HG03457 (cell line): ENCODE measurements around the gene KERA.

Experiments used
- ATAC-seq: cut with Tn5 transposase; IDR thresholded peaks from one replicate; pipeline ENCODE4 v1.9.1; 2021; ENCODE audit warnings: moderate number of reproducible peaks; ENCODE audit not compliant: unreplicated experiment

KERA gene

DNA sequence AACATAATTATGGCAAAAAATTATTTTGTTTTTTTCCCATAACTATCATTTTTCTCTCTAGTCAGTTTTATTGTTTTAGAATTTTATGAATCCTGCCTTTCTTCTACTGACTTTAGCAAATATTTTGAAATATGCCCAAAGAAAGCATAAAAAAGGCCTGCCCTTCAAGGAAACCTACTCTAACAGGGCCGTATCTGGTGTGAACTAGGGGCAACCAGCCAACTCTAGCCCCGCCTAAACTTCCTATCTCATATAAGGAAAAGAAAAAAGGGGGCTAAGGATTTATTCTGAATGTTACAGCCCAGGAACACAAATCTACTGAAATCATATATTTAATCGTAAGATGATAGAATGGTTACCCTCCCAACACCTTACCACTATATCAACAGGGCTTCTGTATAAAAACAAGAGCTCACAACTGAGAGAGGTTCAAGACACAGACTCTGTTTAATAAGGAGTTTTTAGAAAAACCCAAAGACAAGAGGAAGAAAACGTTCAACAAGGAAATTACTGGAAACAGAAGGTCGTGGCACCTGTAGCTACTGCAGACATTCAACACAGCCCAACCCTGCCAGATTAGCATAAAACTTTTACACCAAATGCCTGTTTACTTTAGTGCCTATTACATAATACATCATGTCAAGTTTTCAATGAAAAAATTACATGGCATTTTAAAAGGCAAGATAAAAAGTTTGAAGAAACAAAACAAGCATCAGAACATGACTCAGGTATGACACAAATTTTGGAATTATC lies 40.1 kb downstream of the KERA start:
- ATAC-seq = no peak

DNA sequence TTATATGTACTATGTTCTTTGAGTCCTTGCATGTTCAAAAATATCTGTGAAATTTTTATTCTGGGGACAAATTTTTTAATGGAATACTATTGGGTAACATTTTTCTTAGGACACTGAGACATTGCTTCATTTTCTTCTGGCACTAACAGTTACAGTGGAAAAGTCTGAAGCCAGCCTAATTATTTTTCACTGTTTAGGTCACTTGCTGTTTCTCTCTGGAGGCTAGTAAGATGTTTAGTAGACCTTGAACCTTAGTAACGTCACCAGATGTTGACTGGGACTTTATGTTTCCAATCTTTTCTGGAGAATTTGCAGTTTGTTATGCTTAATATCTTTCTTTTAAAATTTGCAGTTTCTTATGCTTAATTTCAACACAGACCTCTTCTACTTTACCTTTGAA lies 40.8 kb downstream of the KERA start:
- ATAC-seq = no peak

DNA sequence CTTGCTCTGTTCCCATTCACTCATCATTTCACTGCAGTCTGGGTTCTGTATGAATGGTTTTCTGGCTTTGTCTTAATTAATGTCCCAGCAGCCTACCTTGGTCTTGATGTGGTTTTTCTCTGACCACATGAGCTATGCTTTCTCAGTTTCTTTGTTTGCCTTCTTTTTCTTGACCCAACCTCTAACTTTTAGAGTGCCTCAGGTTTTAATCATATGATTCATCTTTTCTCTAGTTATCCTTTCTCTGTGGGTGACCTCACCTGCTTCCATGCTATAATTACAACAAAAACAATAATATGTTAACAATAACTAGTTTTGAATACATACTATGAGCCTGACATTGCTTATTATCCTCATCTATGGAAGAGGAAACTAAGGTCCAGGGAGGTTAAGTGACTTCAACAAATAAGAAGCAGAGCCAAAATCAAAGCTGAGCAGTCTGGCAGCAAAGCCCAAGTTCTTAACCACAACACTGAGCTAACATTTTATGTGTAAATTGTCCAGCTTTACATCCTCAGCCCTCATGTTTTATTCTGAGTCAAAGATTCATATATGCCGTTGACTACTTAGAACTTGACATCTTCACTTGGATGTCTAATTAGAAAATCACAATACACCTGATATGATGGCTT lies 48.4 kb downstream of the KERA start:
- peak; percentile 92 for ATAC-seq

DNA sequence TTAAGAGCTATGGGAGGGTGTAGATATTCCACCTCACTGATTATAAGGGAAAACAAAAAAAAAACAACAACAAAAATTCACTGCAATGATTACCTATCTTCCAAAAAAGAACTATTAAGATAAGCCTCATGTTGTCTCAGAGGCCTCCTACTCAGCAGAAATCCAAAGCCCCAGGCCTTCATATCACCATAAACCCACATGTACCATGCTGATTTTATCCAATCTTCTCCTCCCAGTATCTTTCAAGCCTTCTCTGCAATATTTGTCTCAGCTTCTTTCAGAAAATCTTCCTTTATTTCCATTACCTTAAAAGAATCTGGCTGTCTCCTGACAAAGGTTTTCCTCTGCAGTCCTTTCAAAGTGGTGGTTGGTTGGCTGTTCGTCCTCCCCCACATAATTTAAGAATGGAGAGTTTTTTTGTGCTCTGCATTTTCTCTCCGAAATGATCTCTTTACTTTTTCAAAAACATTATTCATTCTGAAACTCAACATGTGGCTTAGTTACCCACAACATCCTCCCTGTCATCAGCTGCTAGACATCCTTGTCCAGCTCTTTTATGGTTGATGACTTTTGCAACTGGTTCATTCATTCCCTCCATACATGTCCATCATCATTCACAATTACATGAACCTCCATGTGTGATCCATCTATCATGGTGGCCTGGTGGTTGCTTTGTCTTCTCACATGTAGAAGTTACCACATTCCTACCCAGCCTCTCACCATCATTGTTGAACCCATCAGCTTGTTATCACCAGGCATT lies 50.1 kb downstream of the KERA start:
- peak; percentile 74 for ATAC-seq

DNA sequence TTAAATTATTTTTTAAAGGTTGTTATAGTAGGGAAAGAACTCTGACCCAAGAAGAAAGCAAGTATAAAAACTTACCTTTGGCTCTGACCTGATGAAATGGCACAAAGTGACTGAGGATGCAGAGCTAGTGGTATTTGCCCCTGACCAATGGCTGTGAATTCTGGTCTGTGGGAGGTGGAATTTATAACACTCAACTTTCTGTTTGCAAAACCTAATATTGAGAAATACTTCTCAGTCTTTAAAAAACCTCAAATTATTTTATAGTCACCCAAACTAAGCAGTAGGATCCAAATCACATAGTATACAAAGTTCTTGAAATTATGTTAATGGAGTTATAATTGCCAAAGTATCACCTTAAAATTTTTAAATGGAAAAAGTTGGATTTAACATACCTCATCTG lies 53.0 kb downstream of the KERA start, which contains the start of gene EPYC:
TSS of gene EPYC (minus strand) at position 101 of the 400 bp plus-strand sequence. CDS start 2,407 bp downstream, outside the sequence.
- ATAC-seq = no peak

DNA sequence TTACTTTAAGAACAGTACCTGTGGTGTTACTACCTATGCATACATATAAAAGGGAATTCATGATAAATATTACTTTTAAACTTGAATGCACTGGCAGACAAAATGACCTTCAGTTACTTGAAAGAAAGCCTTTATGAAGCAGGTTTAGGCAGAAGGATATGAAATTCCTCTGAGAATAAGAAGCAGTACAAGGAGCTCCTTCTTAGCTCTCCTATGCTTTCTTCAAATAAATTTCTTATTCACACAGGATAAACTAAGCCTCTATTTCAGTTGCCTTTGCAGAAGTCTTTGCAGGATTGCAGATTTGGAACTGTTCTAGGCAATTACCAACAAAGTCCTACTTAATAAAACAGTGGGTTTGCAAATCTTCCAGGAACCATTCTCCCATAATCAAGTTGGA lies 54.1 kb downstream of the KERA start:
- no peak for ATAC-seq

DNA sequence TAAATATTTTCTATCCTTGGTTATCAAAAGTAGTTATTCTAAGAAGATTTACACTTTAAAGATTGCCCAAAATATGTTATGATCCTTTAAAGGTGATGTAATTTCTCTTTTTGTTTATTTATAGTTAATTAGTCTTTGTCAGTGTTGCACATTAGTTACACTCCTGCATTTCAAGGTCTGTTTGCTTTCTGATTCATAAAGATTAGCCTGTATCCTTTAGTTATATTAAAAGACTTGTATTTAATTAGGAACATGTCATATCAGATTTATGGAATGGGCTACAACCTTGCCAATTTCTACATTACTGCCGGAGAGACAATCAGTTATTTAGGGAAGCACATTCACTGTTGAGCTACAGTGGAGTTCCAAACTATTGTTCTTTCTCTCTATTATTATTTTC lies 56.5 kb downstream of the KERA start:
- ATAC-seq = no peak
